ENCODE results near the gene CCBE1.

DNA sequence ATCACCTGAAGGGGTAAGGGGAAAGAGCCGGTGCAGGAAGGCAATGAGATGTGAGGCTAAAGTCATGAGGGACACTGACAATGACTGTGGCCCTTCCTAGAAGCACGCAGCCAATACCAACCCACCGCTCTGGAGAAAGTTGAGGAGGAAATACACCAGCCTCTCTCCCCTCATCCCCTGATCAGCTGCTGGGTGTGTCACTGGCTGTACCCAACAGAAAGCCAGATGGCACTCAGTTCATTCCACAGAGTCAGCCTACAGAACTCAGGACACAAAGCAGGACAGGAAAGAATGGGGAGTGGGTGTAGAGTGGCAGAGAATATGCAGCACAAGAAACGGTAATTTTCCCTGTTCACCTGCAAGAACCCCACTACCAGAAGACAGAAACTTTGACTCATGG lies 29.7 kb downstream of the CCBE1 start:
- TF ChIP-seq, protein P1, sequence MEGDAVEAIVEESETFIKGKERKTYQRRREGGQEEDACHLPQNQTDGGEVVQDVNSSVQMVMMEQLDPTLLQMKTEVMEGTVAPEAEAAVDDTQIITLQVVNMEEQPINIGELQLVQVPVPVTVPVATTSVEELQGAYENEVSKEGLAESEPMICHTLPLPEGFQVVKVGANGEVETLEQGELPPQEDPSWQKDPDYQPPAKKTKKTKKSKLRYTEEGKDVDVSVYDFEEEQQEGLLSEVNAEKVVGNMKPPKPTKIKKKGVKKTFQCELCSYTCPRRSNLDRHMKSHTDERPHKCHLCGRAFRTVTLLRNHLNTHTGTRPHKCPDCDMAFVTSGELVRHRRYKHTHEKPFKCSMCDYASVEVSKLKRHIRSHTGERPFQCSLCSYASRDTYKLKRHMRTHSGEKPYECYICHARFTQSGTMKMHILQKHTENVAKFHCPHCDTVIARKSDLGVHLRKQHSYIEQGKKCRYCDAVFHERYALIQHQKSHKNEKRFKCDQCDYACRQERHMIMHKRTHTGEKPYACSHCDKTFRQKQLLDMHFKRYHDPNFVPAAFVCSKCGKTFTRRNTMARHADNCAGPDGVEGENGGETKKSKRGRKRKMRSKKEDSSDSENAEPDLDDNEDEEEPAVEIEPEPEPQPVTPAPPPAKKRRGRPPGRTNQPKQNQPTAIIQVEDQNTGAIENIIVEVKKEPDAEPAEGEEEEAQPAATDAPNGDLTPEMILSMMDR (conservative IDR thresholded peaks at IDR 0.05 in 1 of 2, IDR thresholded peaks at IDR 0.05 in 1 of 2; ENCODE audit: low read depth in 1 of 2, low read length in 2 of 2) = no peak
- TF ChIP-seq EZH2 (IDR thresholded peaks at IDR 0.05; ENCODE audit: low read length, missing control alignments) = no peak
